ENCODE data around the gene VPS26A. TPM values are rescaled to one million over a fixed set of nuclear protein-coding genes. Genes with fewer than 3 reads are reported as not detected.
"Not testable (repeated sequence)": the region's sequence is repeated elsewhere in the genome, so short reads cannot be mapped to it uniquely, and the experiment has no call there.

VPS26A gene
- total RNA-seq, 2 donors from 2014 or later = 43.7 to 56.9 TPM

DNA sequence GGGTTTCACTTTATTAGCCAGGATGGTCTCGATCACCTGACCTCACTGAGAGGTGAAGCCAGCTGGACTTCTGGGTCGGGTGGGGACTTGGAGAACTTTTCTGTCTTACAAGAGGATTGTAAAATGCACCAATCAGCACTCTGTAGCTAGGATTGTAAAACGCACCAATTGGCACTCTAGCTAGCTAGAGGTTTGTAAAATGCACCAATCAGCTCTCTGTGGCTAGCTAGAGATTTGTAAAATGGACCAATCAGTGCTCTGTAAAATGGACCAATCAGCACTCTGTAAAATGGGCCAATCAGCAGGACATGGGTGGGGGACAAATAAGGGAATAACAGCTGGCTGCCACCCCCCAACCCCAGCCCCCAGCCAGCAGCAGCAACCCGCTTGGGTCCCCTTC is 51.3 kb downstream of the VPS26A start:
- H3K27me3 Mint-ChIP-seq; H3K4me3 Mint-ChIP-seq; ATAC-seq (replicated peaks); H3K27ac Mint-ChIP-seq; H3K9me3 Mint-ChIP-seq: not testable (repeated sequence)
- Mint-ChIP-seq H3K36me3 (ENCODE audit: low read depth) (peaks cover 34% of the 10 kb centered on the region), H3K4me1 (peaks cover 10% of the 10 kb centered on the region)

DNA sequence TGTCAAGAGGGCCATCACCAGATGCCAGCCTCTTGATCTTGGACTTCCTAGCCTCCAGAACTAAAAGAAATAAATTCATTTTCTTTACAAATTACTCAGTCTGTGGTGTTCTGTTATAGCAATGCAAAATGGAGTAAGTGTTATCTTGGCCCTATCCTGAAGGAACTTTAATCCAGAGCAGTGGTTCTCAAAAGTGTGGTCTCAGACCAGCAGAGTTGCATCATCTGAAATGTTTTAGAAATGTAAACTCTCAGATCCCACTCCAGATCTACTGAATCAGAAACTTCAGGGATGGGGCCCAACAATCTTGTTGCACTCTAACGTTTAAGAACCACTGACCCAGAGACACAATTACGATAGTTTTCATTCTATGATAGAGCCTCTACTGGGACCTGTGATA is 52.8 kb downstream of the VPS26A start:
- no peaks in the 10 kb centered on the region for H3K27me3 Mint-ChIP-seq
- peaks cover 26% of the 10 kb centered on the region for H3K36me3 Mint-ChIP-seq (ENCODE audit: low read depth)
- ATAC-seq (replicated peaks) = no peak
- H3K4me1 Mint-ChIP-seq = peaks cover 19% of the 10 kb centered on the region
- no peak overlapping the region for H3K27ac Mint-ChIP-seq
- no peaks in the 10 kb centered on the region for H3K9me3 Mint-ChIP-seq
- no peak overlapping the region for H3K4me3 Mint-ChIP-seq

DNA sequence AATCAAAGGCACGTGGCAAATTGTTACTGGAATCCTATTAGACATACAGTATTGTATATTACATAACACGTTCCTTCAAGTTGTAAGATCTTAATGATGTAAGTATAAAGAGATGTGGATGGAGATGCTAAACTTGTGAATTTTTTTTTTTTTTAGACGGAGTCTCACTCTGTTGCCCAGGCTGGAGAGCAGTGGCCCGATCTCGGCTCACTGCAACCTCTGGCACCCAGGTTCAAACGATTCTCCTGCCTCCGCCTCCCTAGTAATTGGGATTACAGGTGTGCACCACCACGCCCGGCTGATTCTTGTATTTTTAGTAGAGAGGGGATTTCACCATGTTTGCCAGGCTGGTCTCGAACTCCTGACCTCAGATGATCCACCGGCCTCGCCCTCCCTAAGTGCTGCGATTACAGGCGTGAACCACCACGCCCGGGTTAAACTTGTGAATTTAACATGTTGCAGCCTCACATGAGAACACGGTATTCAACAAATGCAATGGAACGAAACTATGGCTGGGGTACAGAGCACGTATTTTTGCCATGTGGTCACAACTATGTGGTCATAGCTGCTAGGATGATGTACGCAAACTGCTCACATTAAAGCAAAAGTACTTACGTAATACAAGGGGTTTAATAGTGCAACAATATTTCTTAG is 55.2 kb downstream of the VPS26A start:
- Mint-ChIP-seq H3K36me3 (ENCODE audit: low read depth) (peaks cover 29% of the 10 kb centered on the region), H3K4me1 (peaks cover 23% of the 10 kb centered on the region), H3K9me3 (no peaks in the 10 kb centered on the region), H3K27me3 (no peaks in the 10 kb centered on the region), H3K27ac (peak overlapping the region; percentile 100), H3K4me3 (peak overlapping the region; percentile 89)
- peak; percentile 34 for ATAC-seq (replicated peaks)

DNA sequence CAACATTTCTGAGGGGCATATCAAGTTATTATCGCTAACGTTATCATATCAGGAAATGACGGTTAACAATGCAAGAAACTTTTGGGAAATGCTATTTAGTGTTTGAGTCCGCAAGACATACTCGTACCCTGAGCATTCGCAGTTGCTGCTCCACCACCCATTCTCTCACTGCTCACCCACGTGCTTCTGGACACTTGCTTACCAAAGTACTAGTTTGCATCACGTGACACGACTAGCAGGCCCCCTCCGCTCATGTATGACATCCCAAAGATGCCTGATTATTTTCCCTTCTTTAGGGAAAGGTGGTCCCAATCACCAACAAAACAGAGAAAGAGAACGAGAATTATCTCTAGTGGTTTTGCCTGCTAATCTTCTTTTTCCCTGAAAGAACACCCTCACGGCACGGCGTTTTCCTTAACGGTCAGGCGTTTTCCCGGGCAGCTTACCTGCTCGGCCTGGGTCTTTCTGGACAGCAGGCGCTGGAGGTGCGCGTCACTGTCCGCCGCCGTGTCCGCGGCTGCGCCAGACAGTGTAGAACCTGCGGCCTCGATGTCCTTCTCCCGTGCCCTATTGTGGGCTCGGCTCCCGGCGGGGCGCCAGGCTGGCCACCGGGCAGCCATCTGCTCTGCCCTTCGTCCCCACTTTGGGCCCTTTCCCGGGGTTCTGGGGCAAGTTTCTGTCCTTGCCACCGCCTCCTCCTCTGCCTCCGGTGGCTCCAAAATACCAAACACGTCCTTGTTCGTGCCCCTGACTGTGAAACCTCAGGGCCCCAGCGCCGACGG is 56.0 kb downstream of the VPS26A start, which contains the start of gene SUPV3L1:
SUPV3L1 (plus strand) TSS at position 492 of the 782 bp plus-strand sequence; CDS start at position 550, 58 bp downstream.
- ATAC-seq (replicated peaks) = peak; percentile 91
- peaks cover 23% of the 10 kb centered on the region for H3K4me1 Mint-ChIP-seq
- H3K4me3 Mint-ChIP-seq = peak within 1 kb of the TSS; percentile 89
- no peaks in the 10 kb centered on the region for H3K9me3 Mint-ChIP-seq
- H3K27ac Mint-ChIP-seq = peak within 1 kb of the TSS; percentile 100
- no peaks in the 10 kb centered on the region for H3K27me3 Mint-ChIP-seq
- peaks cover 36% of the 10 kb centered on the region for H3K36me3 Mint-ChIP-seq (ENCODE audit: low read depth)

DNA sequence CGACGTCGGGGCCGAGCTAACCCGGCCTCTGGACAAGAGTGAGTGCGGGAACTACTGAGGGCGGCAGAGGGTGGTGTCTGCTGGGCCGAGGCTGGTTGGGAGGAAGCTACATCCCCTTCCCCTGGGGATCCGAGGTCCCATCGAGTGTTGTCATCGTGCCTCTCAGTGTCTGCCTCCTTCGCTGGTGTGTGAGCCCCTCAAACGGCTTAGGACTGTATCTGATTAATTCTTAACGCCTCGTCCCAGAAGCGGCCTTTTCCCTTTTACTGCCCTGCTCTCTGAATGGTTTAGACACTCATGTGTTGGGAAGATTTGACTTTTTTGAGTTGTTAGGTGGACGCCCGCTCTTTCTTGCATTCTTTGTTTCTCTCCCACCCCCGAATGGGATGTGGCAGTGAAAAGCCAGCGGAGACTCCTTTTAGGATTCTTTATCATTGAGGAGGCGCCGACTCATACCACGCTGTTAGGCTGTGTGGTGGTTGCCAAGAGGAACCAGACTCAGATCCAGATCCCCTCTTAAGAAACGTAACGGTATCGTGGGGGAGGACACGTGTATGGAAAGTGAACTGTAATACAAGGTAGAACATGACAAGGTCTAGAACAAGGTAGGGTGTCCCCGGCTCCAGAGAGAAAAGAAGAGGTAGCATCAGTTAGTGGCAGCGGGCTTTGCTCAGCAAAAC is 56.7 kb downstream of the VPS26A start:
- H3K36me3 Mint-ChIP-seq (ENCODE audit: low read depth) = peaks cover 43% of the 10 kb centered on the region
- peak overlapping the region; percentile 89 for H3K4me3 Mint-ChIP-seq
- H3K27me3 Mint-ChIP-seq = no peaks in the 10 kb centered on the region
- H3K4me1 Mint-ChIP-seq = peaks cover 23% of the 10 kb centered on the region
- no peaks in the 10 kb centered on the region for H3K9me3 Mint-ChIP-seq
- ATAC-seq (replicated peaks) = peak; percentile 30
- H3K27ac Mint-ChIP-seq = peak overlapping the region; percentile 100

DNA sequence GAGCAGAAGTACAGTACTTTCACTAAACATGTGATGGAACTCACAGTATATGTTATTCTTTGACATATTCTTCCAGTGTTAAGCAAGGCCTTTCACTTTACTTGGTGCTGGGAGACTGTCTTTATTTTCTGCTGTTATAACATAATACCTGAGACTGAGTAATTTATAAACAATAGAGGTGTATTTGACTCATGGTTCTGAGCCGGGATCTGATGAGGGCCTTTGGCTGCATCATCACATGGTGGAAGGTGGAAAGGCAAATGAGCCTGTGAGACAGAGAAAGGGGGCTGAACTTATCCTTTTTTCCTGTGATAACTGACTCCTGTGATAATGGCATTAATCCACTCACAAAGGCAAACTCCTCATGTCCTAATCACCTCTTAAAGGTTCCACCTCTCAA is 57.5 kb downstream of the VPS26A start:
- Mint-ChIP-seq H3K36me3 (ENCODE audit: low read depth) (peaks cover 51% of the 10 kb centered on the region), H3K27ac (peak overlapping the region; percentile 100), H3K4me1 (peaks cover 23% of the 10 kb centered on the region), H3K4me3 (peak overlapping the region; percentile 89), H3K27me3 (no peaks in the 10 kb centered on the region), H3K9me3 (no peaks in the 10 kb centered on the region)
- ATAC-seq (replicated peaks) = no peak

DNA sequence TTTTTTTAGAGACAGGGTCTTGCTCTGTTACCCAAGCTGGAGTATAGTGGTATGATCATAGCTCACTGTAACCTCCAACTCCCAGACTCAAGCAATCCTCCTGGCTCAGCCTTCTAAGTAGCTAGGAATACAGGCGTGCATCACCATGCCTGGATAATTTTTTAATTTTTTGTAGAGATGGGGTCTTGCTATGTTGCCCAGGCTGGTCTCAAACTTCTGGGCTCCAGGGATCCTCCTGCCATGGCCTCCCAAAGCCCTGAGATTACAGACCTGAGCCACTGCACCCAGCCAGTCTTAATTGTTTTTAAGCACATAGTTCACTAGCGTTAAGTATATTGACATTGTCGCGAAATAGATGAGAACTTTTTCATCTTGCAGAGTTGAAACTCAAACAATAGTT is 58.0 kb downstream of the VPS26A start:
- no peak for ATAC-seq (replicated peaks)

DNA sequence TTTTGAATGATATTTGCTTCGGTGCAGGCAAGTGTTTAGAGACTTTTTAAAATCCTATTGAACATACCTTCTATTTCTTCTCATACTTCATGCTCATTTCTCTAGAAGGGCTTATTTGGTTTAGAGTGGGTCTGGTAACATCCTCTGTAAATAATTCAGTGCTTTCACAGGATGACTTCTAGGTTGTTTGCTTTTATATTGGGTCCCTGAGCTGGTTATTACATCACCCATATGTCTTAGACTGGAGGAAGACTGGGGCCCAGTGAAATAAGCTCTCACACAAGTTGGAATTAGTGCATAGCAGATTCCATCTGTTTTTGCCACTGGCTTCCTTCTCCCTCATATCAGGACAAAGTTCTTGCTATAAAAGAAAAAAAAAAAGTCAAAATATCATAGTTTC is 62.5 kb downstream of the VPS26A start:
- H3K9me3 Mint-ChIP-seq = no peaks in the 10 kb centered on the region
- no peaks in the 10 kb centered on the region for H3K27me3 Mint-ChIP-seq
- no peak for ATAC-seq (replicated peaks)
- H3K4me3 Mint-ChIP-seq = no peak overlapping the region
- H3K4me1 Mint-ChIP-seq = peaks cover 4% of the 10 kb centered on the region
- no peak overlapping the region for H3K27ac Mint-ChIP-seq
- peaks cover 90% of the 10 kb centered on the region for H3K36me3 Mint-ChIP-seq (ENCODE audit: low read depth)

More for the DNA sequence above, 58.0 kb downstream of the VPS26A start:
- Mint-ChIP-seq H3K9me3 (no peaks in the 10 kb centered on the region), H3K36me3 (ENCODE audit: low read depth) (peaks cover 57% of the 10 kb centered on the region), H3K27me3 (no peaks in the 10 kb centered on the region), H3K4me1 (peaks cover 23% of the 10 kb centered on the region), H3K4me3 (peak overlapping the region; percentile 89), H3K27ac (no peak overlapping the region)

DNA sequence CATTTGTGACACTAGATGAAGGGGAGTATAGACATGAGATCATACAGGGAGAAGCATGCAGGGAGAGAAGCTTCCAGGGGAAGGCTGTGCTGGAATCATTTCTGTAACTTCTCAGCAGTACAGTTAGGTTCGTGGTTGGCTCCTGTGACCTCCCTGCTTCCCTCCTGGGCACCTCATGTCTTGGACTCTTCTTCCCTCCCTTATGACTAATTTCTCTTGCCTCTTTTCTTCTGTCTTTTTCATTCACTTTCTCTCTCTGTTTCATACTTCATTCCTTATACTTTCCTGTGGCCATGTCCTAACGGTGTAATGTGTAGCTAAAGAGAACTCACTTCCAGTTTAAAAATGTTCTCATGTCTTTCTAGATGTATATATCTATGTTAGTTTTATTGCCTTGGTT is 77.1 kb downstream of the VPS26A start:
- peaks cover 95% of the 10 kb centered on the region for H3K36me3 Mint-ChIP-seq (ENCODE audit: low read depth)
- H3K9me3 Mint-ChIP-seq = no peaks in the 10 kb centered on the region
- ATAC-seq (replicated peaks) = peak; percentile 30
- H3K27me3 Mint-ChIP-seq = no peaks in the 10 kb centered on the region
- peak overlapping the region; percentile 32 for H3K27ac Mint-ChIP-seq
- H3K4me1 Mint-ChIP-seq = peaks cover 6% of the 10 kb centered on the region
- H3K4me3 Mint-ChIP-seq = no peak overlapping the region

DNA sequence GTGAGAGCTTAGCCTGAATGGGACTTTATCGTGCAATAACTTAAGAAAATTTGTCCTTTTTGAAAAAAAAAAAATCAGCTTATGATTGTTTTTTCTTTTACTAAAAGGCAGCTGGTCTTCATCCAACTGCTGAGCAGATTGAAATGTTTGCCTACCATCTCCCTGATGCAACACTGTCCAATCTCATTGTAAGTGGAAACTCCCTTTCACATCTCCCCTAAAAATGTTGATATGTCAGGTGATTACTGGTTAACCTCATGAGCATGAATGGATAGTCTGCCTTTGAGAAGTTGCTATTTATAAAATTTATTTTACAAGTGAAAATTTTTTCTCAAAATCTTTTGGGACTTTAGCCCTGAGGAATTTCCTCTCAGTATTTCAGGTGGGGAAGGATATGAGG is 78.4 kb downstream of the VPS26A start:
- no peaks in the 10 kb centered on the region for H3K27me3 Mint-ChIP-seq
- no peak overlapping the region for H3K4me3 Mint-ChIP-seq
- H3K9me3 Mint-ChIP-seq = no peaks in the 10 kb centered on the region
- H3K36me3 Mint-ChIP-seq (ENCODE audit: low read depth) = peaks cover 93% of the 10 kb centered on the region
- ATAC-seq (replicated peaks) = no peak
- H3K4me1 Mint-ChIP-seq = peaks cover 6% of the 10 kb centered on the region
- peak overlapping the region; percentile 52 for H3K27ac Mint-ChIP-seq

DNA sequence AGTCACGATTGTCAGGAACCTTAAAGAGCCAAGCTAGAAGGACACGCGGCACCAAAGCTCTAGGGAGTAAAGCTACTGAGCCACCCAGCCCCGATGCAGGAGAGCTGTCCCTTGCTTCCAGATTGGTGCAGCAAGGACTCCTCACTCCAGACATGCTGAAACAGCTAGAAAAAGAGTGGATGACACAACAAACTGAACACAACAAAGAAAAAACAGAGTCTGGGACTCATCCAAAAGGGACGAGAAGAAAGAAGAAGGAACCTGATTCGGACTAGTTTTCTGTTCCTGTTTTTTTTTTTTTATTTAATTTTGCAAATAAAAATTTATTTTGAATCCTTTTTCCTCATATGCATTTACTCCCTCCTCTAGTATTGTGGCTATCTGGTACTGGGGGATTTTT is 84.8 kb downstream of the VPS26A start:
- no peak for ATAC-seq (replicated peaks)
- peaks cover 54% of the 10 kb centered on the region for H3K36me3 Mint-ChIP-seq (ENCODE audit: low read depth)
- H3K27ac Mint-ChIP-seq = no peak overlapping the region

DNA sequence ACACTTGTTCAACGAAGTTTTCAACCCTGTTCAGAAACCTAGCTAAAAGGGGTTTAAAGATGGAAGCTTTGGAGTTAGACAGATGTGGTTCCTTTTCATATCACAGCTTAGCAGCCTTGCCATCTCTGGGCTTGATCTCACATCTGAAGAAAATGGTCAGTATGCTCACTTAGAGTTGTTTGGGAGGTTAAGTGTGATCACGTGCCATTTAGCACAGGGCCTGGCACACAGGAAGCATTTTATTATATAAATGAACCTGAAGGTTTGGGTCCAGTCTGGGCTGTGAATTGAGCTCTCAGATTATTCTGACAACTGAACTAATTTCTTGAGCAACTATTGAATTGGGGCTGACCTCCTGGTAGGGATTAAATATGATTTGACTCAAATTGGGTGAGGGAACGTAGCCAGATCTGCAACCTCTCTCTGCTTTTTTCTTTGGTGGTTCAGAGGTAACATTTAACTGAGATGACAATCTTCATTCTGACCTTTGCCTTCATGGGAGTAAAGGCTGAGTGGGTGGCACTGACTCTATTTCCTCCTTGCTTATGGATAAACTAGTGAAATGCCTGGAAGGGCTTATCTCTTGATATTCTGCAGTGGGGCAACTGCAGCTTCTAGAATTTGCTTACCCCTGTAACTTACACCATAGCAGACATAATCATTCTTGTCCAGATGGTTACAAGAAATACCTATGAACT is 86.0 kb downstream of the VPS26A start:
- H3K4me3 Mint-ChIP-seq = no peak overlapping the region
- no peak for ATAC-seq (replicated peaks)
- H3K36me3 Mint-ChIP-seq (ENCODE audit: low read depth) = peaks cover 43% of the 10 kb centered on the region
- H3K9me3 Mint-ChIP-seq = peaks cover 3% of the 10 kb centered on the region
- peaks cover 18% of the 10 kb centered on the region for H3K4me1 Mint-ChIP-seq
- H3K27ac Mint-ChIP-seq = peak overlapping the region; percentile 9
- H3K27me3 Mint-ChIP-seq = no peaks in the 10 kb centered on the region

More for the DNA sequence above, 84.8 kb downstream of the VPS26A start:
- no peaks in the 10 kb centered on the region for H3K9me3 Mint-ChIP-seq
- peaks cover 8% of the 10 kb centered on the region for H3K4me1 Mint-ChIP-seq
- H3K27me3 Mint-ChIP-seq = no peaks in the 10 kb centered on the region
- no peak overlapping the region for H3K4me3 Mint-ChIP-seq

DNA sequence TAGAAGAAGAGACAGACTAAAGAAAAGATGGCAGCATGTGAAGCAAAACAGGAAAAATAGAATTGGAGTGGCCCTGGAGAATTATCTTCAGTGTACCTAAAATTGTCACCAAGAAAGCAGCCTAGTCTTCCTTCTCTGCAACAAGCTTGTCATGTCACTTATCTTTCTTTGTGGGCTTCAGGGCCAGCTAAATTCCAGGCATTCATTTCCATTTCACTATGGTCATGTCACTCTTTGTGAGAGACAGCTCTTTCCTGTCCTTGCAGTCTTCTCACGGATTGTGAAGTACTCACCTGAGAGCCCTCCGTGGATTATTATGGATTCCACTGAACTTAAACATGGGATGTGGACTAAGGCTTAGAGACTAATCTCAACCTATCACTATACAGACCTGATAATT is 87.1 kb downstream of the VPS26A start:
- Mint-ChIP-seq H3K9me3 (peaks cover 3% of the 10 kb centered on the region), H3K36me3 (ENCODE audit: low read depth) (peaks cover 32% of the 10 kb centered on the region), H3K4me1 (peaks cover 28% of the 10 kb centered on the region), H3K27ac (no peak overlapping the region), H3K4me3 (no peak overlapping the region), H3K27me3 (no peaks in the 10 kb centered on the region)
- ATAC-seq (replicated peaks) = no peak

DNA sequence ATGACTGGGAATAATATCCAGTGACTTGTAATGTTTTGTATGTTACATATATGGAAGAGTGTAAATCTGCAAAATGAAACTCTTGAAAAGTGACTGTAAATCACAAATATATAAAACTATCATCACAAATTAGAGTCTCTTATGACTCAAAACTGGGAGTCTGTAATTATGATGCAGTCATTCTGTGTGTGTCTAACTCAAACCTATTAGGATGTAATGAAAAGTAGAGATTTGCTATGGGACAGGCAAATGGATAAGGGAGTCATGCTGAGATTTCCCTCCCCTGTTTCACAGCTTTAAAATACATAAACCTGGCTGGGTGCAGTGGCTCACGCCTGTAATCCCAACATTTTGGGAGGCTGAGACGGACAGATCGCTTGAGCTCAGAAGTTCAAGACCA is 87.5 kb downstream of the VPS26A start:
- peaks cover 3% of the 10 kb centered on the region for H3K9me3 Mint-ChIP-seq

More for the DNA sequence above, 87.5 kb downstream of the VPS26A start:
- Mint-ChIP-seq H3K27me3 (no peaks in the 10 kb centered on the region), H3K4me1 (peaks cover 29% of the 10 kb centered on the region), H3K36me3 (ENCODE audit: low read depth) (peaks cover 28% of the 10 kb centered on the region), H3K27ac (no peak overlapping the region), H3K4me3 (no peak overlapping the region)
- ATAC-seq (replicated peaks) = no peak
